GM18951 (cell line): ENCODE results near the gene MIX23.

Experiments used
- POLR2A ChIP-seq: IDR thresholded peaks from 4 replicates; pipeline ENCODE4 v1.6.1; 2011; ENCODE audit warnings: mild to moderate bottlenecking; ENCODE audit not compliant: insufficient read length, insufficient read depth; ENCODE audit errors: extremely low read depth
- in situ Hi-C: fragments of 300-500 bp; cut with MboI; formaldehyde crosslinking; loops from one replicate; pipeline ENCODE4 v1.12.0; 2022; ENCODE audit warnings: low sequenced_read_pairs, mixed read lengths, inconsistent platforms; ENCODE audit not compliant: unreplicated experiment

MIX23 gene

DNA sequence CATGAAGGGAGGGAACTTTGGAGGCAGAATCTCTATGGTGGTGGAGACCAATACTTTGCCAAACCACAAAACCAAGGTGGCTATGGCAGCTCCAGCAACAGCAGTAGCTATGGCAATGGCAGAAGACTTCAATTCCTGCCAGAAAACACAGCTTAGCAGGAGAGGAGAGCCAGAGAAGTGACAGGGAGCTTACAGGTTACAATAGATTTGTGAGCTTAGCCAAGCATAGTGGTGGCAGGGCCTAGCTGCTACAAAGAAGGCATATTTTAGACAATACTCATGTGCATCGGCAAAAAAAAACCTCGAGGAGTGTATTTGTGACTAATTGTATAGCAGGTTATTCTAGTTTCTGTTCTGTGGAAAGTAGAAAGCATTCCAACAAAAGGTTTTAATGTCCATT lies 64.4 kb downstream of the MIX23 start:
- TF ChIP-seq POLR2A, result no peak
- in situ Hi-C loops, result no loop called here

DNA sequence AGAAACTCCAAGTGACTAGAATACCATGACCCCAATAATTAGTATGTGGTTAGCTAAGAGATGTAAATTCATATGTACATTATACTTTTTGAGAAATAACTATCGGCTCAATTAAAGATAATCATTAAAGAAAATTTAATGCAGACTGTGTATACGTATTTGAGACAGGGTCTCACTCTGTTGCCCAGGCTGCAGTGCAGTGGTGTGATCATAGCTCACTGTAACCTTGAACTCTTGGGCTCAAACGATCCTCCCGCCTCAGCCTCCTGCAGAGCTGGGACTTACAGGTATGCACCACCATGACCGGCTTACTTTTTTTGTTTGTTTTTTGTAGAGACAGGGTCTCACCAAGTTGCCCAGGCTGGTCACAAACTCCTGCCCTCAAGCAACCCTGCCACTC lies 66.7 kb downstream of the MIX23 start:
- no peak for TF ChIP-seq POLR2A
- in situ Hi-C loops, result no loop called here

DNA sequence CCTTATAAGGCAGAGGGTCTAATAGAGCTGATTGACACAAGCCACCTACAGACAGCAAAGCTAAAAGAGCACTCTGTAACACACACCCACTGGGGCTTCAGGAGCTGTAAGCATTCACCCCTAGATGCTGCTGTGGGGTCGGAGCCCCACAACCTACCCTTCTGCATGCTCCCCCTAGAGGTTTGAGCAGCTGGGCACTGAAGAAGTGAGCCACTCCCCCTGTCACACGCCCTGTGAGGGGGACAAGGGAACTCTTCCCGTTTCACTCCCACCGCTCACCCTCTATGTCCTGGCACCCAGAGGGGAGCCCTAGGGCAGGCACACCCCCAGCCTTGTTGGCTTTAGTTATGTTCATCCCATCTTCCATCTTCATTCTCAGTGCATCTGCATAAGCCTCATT lies 67.4 kb downstream of the MIX23 start:
- TF ChIP-seq POLR2A, result no peak
- in situ Hi-C loops, result no loop called here

DNA sequence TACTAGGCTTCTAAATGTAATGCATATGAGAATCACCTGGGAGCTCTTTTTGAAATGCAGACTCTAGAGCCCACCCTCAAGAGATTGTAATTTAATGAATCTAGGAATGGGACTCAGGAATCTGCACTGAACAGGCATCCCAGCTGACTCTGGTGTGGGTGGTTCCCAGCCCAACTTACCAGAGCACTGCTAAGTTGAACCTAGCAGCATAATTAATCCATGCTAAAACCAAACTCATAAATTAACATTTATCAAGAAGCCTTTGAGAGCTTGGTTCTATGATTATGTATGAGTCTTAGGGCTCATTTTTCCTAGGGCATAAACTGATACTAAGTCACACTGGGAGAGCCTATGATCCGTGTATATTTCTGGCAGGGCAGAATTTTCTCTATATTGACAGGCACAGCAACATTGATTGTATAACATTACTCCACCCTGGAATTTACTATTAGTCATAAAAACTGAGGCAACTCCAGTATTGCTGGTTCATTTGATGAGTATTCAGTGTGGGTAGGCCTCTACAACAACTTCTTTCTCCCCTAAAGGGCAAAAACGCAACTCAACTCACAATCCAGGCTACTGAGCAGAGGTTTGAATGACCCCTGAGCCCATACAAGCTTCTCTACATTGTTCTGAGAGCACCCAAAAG lies 68.7 kb downstream of the MIX23 start:
- in situ Hi-C loops, result no loop called here

DNA sequence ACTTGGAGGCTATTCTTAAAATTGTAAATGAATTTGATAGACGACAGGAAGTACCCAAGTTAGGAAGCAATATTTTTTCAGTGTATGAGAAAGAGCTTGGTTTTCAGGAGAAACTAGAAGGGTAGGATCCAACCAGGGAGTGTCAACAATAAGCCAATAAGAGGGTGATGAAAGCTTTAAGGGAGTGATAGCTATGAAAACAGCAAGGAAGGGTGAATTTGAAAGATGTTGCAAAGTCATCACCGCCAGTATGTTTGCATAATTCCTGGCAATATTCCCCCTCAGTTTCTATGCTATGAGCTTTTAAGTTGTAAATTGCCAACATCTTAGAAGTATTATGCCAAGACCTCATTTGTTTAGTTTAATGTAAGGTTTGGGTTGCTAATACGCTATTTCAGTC lies 69.8 kb downstream of the MIX23 start:
- in situ Hi-C loops, result no loop called here
- no peak for TF ChIP-seq POLR2A

More for the DNA sequence above, 68.7 kb downstream of the MIX23 start:
- TF ChIP-seq POLR2A, result no peak

DNA sequence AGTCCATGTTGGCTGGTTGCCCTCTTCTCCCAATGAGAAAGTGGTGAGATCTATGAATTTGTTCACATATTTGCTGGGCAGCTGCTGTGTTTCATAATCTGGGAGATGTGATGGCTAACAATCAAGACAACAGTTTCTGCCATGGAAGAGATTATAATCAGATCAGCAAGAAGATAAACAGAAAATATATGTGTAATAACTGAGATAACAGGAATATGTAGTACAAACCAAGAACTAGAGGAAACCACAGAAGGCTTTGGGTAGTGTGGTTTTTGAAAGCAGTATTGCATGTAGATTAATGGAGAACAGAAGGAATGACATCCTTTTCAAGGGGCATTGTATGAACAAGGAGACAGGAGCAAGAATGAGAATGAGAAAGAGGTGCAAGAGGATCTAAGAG lies 70.2 kb downstream of the MIX23 start:
- no peak for TF ChIP-seq POLR2A
- in situ Hi-C loops, result no loop called here

DNA sequence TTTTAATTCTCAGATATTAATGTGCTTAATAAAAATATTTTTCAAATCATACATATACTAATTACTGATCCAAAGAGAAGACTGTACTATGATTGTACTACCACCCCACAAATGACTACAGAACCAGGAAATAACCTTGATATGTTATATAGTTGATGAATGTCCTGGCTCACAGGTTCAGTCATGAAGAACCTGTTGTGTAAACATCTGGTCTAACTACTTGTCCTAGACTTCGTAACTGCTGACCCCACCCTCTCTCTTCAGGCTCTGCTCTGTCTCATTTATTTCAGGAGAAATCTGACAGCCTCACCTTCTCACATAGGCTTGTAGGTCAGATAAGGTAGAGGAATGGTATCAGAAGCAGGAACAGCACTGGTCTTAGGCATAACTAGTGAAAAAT lies 72.7 kb downstream of the MIX23 start:
- TF ChIP-seq POLR2A, result no peak
- in situ Hi-C loops, result no loop called here
